GM12891 (cell line): ENCODE measurements around the gene ADCK1. TPM values are rescaled to one million over a fixed set of nuclear protein-coding genes. Genes with fewer than 3 reads are reported as not detected.
"Not testable (repeated sequence)": the region's sequence is repeated elsewhere in the genome, so short reads cannot be mapped to it uniquely, and the experiment has no call there.

Source experiments
- DNase-seq: peaks from one replicate; pipeline ENCODE4 v3.0.0; 2011; ENCODE audit warnings: low spot score; ENCODE audit not compliant: insufficient read length
- FAIRE-seq: peaks from 2 replicates; lab custom pipeline; 2011; peaks lifted over from hg19 to GRCh38; lab: Jason Lieb, UNC
- PAX5 ChIP-seq: IDR thresholded peaks from 2 replicates; pipeline ENCODE4 v1.6.1; 2011; ENCODE audit warnings: low read length, moderate library complexity, mild to moderate bottlenecking; ENCODE audit not compliant: insufficient read depth, severe bottlenecking
- POLR2A ChIP-seq: IDR thresholded peaks from 2 replicates; pipeline ENCODE4 v1.6.1; 2011; ENCODE audit warnings: low read depth, low read length, control low read depth
- POLR2AphosphoS5 ChIP-seq: IDR thresholded peaks from 2 replicates; pipeline ENCODE4 v1.6.1; 2011; ENCODE audit warnings: low read depth, low read length, control low read depth
- POU2F2 ChIP-seq: IDR thresholded peaks from 2 replicates; pipeline ENCODE4 v1.6.1; 2011; ENCODE audit warnings: low read depth, mild to moderate bottlenecking, control low read depth, low read length, moderate library complexity
- SPI1 ChIP-seq: IDR thresholded peaks from 2 replicates; pipeline ENCODE4 v1.6.1; 2011; ENCODE audit warnings: low read depth, low read length, control low read depth
- TAF1 ChIP-seq: IDR thresholded peaks from 2 replicates; pipeline ENCODE4 v1.6.1; 2011; ENCODE audit warnings: low read depth, low read length, control low read depth
- polyA plus RNA-seq: library from polyadenylated mRNA; unstranded; fragments of >200 nt; gene quantifications from one replicate; pipeline ENCODE4 v1.2.1, GENCODE V29; 2012; ENCODE audit warnings: low read depth, missing spikeins, inconsistent platforms; ENCODE audit not compliant: missing spikeins

Gene ADCK1, protein sequence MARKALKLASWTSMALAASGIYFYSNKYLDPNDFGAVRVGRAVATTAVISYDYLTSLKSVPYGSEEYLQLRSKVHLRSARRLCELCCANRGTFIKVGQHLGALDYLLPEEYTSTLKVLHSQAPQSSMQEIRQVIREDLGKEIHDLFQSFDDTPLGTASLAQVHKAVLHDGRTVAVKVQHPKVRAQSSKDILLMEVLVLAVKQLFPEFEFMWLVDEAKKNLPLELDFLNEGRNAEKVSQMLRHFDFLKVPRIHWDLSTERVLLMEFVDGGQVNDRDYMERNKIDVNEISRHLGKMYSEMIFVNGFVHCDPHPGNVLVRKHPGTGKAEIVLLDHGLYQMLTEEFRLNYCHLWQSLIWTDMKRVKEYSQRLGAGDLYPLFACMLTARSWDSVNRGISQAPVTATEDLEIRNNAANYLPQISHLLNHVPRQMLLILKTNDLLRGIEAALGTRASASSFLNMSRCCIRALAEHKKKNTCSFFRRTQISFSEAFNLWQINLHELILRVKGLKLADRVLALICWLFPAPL
- 3.8 TPM for polyA plus RNA-seq

DNA sequence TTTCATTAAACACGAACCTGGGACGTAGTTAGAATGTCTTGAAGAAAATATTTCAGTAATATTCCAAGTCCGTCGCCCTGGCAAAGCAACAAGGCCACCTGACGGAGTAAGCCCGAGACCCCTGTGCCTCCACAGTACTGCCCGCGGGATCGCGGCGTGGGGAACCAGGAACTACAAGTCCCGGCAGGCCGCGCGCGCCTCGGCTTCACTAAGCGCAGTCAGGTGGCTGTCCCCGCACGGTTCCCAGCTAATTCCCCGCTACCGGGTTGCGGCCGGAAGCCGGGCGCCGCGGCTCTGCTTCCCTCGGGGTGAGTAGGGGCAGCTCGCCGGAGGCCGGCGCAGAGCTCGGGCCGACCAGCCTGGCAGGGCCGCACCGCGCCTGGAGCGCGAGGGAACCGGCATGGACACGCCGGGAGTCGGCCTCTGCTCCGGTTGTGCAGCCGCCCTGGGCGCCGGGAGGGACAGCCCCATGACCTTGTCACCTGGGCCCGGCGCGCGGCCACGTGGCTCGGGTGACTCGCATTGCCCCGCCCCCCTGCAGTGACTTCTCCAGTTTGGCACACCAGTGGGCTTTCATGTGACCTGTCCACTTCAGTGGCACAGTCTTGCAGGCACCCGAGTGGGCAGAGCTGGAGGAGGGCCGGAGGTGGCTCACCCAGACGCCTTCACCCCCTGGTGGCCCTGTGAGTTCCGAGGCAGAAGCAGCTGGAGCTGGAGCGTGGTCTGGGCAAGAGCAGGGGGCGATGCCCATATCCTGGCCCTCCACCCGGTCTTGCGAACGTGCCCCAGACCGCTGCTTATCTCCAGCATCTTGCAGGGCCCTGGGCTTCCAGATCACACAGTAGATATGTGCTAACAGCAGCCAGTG is at the start of gene ADCK1:
Gene ADCK1, plus strand, starts transcription at position 247 of the 868 bp plus-strand sequence. CDS start 18,870 bp downstream, outside the sequence.
- FAIRE-seq (peak; percentile 87), DNase-seq (peak; percentile 80)
- 0 out of 2 replicates have a peak, but pooled peaks have one; percentile 53 for TF ChIP-seq POLR2AphosphoS5
- TF ChIP-seq SPI1 = no peak
- 0 out of 2 replicates have a peak, but pooled peaks have one; percentile 30 for TF ChIP-seq POLR2A
- TF ChIP-seq TAF1 = peak; percentile 25
- TF ChIP-seq PAX5 = no peak
- TF ChIP-seq POU2F2 = no peak; the same call in 1 of the 2 replicates

DNA sequence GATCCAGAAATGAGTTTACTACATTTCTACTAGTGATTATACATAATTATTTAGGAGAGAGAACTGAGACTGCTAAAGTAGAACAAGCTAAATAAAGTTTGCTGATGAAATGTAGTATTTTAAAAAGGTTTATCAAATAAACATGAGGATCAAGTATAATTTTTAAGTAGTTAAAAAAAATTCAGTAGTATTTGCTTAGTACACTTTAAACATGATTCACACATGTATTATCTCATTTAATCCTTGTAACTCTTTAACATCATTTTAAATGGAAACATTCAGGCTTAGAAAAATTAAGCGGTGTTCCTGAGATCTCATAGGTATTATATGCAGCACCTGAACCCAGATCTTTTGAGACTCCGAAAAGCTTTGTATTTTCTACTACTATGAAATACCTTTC is 47.6 kb upstream of the ADCK1 start:
- no peak for DNase-seq
- no peak for FAIRE-seq
- TF ChIP-seq TAF1 = no peak
- TF ChIP-seq POLR2AphosphoS5 = no peak
- no peak for TF ChIP-seq POLR2A
- no peak for TF ChIP-seq POU2F2
- TF ChIP-seq PAX5 = no peak
- TF ChIP-seq SPI1 = no peak

DNA sequence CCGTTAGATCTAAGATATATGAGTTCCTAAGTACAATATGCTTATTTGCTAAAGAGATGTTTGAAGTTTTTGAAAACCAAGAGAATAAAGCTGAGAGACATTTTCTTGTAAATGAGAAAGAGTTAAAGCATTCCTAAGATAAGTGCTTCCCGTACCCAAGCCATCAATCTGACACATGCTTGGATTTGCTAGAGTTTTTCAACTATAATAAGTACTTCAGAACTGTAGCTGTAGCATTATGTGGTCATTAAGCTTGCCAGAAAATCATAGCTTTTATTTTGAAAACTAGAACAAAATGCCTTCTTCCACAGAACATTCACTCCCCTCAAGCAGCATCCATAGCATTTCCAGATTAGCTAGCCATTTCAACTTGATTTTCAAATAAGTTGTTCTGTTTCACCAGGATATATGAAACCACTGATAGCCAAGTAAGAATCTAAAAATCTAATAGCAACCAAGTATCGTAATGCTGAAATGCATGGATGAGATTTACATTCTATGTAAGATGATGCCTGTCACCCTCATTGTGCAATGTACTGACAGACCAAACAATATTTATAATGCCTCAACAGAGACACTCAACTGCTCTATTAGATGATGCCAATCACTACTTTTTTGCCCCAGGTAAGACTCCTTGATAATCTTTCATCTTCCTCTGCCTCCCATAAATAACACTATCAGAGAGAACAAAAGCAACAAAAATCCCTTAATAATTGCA is 47.0 kb upstream of the ADCK1 start:
- no peak for DNase-seq
- TF ChIP-seq POLR2A (no peak), TAF1 (no peak), POU2F2 (no peak)
- peak; percentile 62 for FAIRE-seq

DNA sequence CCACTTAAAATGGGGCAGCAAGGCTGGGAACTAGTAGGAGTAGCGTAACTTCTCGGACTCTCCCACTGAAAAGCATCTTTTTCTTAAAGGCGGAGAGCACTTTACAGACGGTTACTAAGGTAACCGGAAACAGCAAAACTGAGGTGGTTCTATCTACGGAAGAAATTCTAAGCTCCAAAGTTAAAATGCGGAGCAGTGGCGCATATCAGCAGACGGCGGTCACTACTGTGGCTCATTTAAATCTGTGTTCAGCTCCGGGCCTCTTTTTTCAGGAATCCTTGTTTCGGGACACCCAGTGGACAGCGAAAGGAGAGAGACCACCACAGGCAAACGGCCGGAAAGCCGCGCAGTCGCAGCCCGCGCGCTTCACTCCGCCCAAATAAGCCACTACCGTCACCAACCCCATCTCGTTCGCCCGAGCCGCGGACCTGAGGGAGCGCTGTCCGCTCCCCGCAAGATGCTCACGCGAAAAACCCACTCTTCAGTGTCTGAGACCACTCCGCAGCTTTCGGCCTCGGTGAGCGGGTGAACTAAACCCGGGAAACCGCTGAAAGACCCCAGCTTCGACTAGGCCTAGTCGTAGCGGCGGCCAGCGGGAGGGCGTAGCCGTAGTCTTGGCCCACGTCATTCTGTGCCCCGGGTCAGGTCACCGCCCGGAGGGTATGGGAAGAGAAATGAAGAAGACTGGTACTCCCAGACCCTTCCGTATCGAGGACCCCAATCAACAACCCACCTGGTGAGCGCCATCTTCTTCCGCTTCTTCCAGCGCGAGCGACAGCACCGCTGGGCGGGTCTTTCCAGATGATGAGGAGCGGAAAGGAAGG is 39.3 kb upstream of the ADCK1 start, which contains the start of gene SNW1:
Gene SNW1, minus strand, starts transcription at position 776 of the 824 bp plus-strand sequence. Its CDS starts 29 bp downstream, at position 747.
- no peak for FAIRE-seq

DNA sequence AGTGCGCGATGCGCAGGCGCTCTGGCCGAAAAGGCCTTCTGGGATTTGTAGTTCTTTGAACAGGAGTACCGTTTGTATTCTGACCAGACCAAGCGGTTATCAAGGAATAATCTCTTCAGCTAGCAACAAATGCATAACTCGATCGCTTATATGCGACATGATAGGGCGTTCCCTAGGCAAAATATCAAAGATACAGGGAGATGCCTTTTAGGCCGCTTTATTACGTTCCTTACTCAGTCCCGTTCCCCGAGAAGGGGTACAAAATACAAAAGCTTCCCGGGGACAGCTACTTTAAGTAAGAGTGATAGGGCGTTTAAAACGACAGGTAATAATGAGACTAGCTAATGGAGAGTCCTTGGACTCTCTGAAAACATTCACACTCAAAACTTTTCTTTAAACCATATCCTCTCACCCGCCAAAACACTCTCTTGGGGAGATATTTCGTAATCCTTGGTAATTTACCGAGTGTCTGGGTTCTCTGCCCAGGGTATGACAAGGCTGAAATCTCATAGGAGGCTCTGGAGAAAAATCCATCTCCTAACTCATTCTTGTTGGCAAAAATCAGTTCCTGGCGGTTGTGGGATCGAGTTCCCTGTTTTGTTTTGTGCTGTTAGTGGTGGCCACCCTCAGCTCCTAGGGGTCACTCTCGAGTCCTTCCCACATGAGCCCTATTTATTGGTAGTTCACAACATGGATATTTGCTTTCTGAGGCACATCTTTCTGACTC is 38.5 kb upstream of the ADCK1 start:
- no peak for DNase-seq
- TF ChIP-seq POLR2AphosphoS5 (no peak), PAX5 (no peak), POU2F2 (no peak), POLR2A (no peak), TAF1 (no peak), SPI1 (no peak)
- peak; percentile 92 for FAIRE-seq

More for the DNA sequence above, 39.3 kb upstream of the ADCK1 start, which contains the start of gene SNW1:
- DNase-seq = peak; percentile 85
- TF ChIP-seq SPI1 (no peak), PAX5 (no peak), TAF1 (peak; percentile 67), POU2F2 (0 out of 2 replicates have a peak, but pooled peaks have one; percentile 59), POLR2A (peak; percentile 77), POLR2AphosphoS5 (peak; percentile 80)

DNA sequence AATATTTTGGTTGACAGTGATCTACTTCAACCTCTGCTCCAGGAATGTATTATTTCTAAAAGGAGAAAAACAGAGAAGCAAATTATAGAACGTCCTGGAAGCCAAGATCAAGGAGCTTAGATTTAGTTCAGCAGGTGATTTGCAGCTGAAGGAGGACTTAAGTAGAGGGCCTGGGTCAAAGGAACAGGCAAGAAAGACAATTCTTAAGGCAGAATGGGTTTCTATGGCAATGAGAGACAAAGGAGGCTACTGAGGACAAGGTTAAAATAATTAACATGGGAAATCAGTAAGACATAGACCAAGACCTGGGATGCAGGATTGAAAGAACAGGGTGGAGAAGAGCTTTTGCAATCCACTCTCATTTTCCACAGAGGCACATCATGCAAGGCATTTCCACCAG is 36.6 kb upstream of the ADCK1 start:
- no peak for FAIRE-seq
- TF ChIP-seq POLR2A (no peak), POLR2AphosphoS5 (no peak), POU2F2 (no peak), PAX5 (no peak), SPI1 (no peak), TAF1 (no peak)
- no peak for DNase-seq

DNA sequence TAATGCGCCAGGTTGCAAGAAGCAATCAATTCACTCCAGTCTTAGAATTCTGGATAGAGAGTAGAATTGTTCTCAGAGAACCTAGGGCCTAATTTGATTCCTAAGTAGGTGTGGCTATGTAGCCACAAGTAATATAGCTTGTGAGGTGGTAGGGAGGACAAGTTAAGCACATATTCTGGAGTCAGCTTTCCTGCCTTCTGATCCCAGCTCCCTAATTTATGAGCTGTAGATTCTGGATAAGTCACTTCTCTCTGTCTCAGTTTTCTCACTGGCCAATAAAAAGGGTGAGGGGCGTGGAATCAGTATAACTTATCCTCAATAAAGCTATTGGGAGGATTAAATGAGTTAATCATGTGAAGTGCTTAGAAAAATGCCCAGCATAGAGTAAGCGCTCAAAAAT is 35.9 kb upstream of the ADCK1 start:
- FAIRE-seq (no peak), DNase-seq (no peak)
- no peak for TF ChIP-seq PAX5
- TF ChIP-seq POLR2AphosphoS5 = no peak
- no peak for TF ChIP-seq POU2F2
- TF ChIP-seq SPI1 = no peak
- no peak for TF ChIP-seq POLR2A
- no peak for TF ChIP-seq TAF1

DNA sequence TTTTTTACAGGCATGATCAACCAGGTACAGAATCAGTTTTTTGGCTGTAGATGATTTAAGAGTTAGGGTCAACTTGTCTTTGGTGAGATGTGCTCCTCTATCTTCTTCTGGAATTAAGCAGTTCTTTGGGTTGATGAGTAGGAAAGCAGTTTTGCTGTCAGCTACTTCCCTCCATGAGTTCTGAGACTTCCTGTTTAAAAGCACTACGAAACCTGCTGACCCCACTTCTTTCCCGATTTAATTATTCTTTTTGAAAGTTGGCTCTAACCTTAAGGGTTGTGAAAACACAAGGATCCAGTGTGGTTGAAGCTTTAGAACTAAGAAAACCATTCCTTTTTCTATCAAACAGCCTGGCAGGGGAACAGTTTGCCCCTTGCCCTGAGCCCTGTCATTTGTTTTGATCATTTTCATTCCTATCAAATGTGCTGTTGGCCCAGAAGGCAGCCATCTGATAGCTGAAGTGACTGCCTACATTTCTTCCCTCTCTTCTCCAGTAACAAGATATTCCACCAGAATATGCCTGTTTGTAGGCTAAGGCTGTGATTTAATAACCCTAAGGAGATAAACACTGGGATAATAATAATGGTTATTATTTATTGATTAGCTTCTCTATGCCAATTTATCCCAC is 31.4 kb upstream of the ADCK1 start:
- DNase-seq = not testable (repeated sequence)
- peak; percentile 26 for FAIRE-seq

DNA sequence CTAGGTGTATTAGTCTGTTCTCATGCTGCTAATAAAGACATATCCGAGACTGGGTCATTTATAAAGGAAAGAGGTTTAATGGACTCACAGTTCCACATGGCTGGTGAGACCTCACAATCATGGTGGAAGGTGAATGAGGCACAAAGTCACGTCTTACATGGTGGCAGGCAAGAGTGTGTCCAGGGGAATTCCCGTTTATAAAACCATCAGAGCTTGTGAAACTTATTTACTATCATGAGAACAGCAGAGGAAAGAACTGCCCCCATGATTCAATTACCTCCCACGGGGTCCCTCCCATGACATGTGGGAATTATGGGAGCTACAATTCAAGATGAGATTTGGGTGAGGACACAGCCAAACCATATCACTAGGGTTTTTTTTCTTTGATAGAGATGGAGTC is 25.9 kb upstream of the ADCK1 start:
- DNase-seq, FAIRE-seq: not testable (repeated sequence)
